T1000 (cell line): ENCODE results near the gene DCUN1D1.

ENCODE experiments used
- DNase-seq: peaks from one replicate; lab custom pipeline; 2025; ENCODE audit warnings: mixed read lengths; lab: John Stamatoyannopoulos, UW

DCUN1D1 gene

GRCh38 chr3:182892226-182892625, 88.1 kb downstream of the DCUN1D1 start:
- no peak for DNase-seq

GRCh38 chr3:182891364-182891763, 89.0 kb downstream of the DCUN1D1 start:
- no peak for DNase-seq

- DNase-seq, result no peak
Measured at GRCh38 chr3:182889948-182890629, 90.2 kb downstream of the DCUN1D1 start.
